Lower leg skin (tissue), 4 donors: ENCODE data around the gene SPEF1. TPM values are rescaled to one million over a fixed set of nuclear protein-coding genes. Genes with fewer than 3 reads are reported as not detected.

Experiments
- DNase-seq, 2 donors: peaks; one replicate each; pipeline ENCODE4 v3.0.0-alpha.2; 2019; ENCODE audit warnings: low spot score in 2 of 2
- H3K4me3 ChIP-seq: fragments of 200-600 bp; sonication (generic); 2 replicates; pipeline ENCODE4 v1.5.1; 2017; ENCODE audit warnings: mild to moderate bottlenecking, low read depth; ENCODE audit not compliant: poor library complexity, severe bottlenecking
- CTCF ChIP-seq, 3 donors: fragments of 450-650 bp; IDR thresholded peaks; one replicate each; pipeline ENCODE4 v1.5.1; 2016; ENCODE audit warnings: antibody characterized with exemption in 3 of 3, mild to moderate bottlenecking in 3 of 3, moderate library complexity in 2 of 3
- POLR2A ChIP-seq, 2 donors: fragments of 450-650 bp; IDR thresholded peaks; one replicate each; pipeline ENCODE4 v1.6.1; 2016 to 2017; ENCODE audit warnings: antibody characterized with exemption in 2 of 2, mild to moderate bottlenecking in 1 of 2, moderate library complexity in 1 of 2
- WGBS, 2 donors: methylation state at CpG; one replicate each; pipeline ENCODE4 v1.1.5; 2018; 5-methylcytosine and 5-hydroxymethylcytosine counted together
- intact Hi-C: fragments of 100-400 bp; cut with DNase I; formaldehyde crosslinking; loops from one replicate; pipeline ENCODE4 v1.15.0; 2023; ENCODE audit warnings: low total_unique reads
- total RNA-seq, 4 donors: library from RNA; depleted of rRNA; stranded (reverse); fragments of >200 nt; gene quantifications; one replicate each; pipeline ENCODE4 v1.1.0, GENCODE V29; 2016

SPEF1 gene
- total RNA-seq, 4 donors from 2014 or later = 0.13 TPM; not detected in 3

- no peak for DNase-seq
- no peak overlapping the region for H3K4me3 ChIP-seq
- 67 to 81% methylated on average over 7 of the region's 7 CpGs for WGBS, 2 donors
- intact Hi-C loops = no loop called here
- TF ChIP-seq CTCF (IDR thresholded peaks at IDR 0.05) (no peak), POLR2A (IDR thresholded peaks at IDR 0.05) (no peak)
These were observed 39.3 kb downstream of the SPEF1 start for GRCh38 chr20:3741836-3742458.

DNA sequence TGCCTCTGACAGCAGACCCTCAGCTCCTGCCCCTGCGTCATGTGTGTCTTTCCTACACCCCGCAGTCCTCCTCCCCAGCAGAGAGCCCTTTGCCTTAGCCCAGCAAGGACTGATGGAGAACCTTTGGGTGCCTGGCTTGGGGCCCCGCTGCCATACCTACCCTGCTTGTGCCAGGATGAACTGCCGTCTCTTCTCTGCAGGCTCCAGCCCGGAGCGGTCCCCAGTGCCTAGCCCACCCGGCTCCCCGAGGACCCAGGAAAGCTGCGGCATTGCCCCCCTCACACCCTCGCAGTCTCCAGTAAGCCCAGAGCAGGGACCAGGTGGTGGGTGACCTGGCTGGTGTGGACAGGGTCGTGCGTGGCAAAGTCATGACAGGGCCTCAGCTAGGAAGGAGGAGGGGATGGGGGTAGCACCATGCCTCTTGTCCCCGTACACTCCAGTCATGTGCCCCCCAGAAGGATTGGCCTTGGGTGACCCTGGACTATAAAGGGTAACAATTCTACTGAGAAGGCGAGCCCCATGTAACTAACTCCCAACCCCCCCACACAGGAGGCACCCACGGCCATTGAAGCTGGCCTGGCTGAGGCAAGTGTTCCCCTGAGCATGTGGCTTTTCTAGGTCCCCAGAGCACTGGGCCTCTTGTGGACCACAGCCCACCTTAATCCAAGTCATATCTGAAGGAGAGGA lies 40.5 kb downstream of the SPEF1 start:
- no peak overlapping the region for H3K4me3 ChIP-seq
- WGBS, 2 donors = 91 to 95% methylated on average over 15 of the region's 15 CpGs
- intact Hi-C loops = no loop called here
- DNase-seq = no peak
- TF ChIP-seq POLR2A (IDR thresholded peaks at IDR 0.05) (no peak), CTCF (IDR thresholded peaks at IDR 0.05) (no peak)

GRCh38 chr20:3739926-3740451 lies 41.3 kb downstream of the SPEF1 start:
- intact Hi-C loops = no loop called here
- TF ChIP-seq POLR2A (IDR thresholded peaks at IDR 0.05) (no peak), CTCF (IDR thresholded peaks at IDR 0.05) (no peak)
- WGBS, 2 donors = 29 to 75% methylated on average over 2 to 7 of the region's 7 CpGs
- DNase-seq = no peak
- H3K4me3 ChIP-seq = no peak overlapping the region

DNA sequence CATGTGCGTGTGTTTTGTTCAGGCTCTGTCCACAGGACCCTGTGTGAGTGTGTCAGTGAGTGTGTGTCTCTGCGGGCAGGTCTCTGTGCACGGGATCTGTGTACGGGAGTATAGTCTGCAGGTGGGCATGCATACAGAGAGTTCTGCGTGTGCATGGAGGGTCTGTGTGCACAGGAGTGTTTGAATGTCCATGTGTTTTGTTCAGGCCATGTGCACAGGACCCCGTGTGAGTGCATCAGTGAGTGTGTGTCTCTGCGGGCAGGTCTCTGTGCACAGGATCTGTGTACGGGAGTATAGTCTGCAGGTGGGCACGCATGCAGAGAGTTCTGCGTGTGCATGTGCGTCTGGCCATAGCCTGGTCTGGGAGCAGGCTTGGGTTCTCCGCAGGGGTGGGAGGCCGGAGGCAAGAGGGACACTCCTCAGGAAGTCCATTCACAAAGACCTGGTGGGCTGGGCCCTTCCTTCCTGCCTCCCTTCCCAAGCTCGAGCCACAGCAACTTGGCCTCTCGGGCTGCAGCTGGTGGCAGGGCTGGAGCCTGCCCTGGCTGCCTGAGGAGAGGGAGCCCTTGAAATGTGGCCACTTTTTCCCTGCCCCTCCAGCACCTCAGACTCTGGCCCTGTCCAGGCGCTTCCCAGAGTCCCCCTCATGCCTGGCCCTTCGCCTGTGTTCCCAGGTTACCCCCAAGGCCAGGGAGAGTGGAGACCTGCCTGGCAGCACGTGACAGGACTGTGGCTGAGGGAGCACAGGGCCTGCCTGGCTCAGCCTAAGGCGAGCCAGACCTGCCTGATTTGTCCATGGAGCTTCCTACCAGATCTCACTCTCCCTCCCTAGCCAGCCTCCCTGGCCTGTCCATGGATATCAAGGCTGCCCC lies 42.0 kb downstream of the SPEF1 start:
- H3K4me3 ChIP-seq = no peak overlapping the region
- intact Hi-C loops = no loop called here
- no peak for TF ChIP-seq POLR2A (IDR thresholded peaks at IDR 0.05)
- no peak for TF ChIP-seq CTCF (IDR thresholded peaks at IDR 0.05)
- peak in 1 of 2 donors; percentile 86 for DNase-seq
- WGBS, 2 donors = 73 to 77% methylated on average over 16 to 19 of the region's 19 CpGs

GRCh38 chr20:3738111-3739053 lies 42.9 kb downstream of the SPEF1 start:
- H3K4me3 ChIP-seq = no peak overlapping the region
- no peak for DNase-seq
- 61 to 68% methylated on average over 11 of the region's 11 CpGs for WGBS, 2 donors
- TF ChIP-seq CTCF (IDR thresholded peaks at IDR 0.05) (no peak), POLR2A (IDR thresholded peaks at IDR 0.05) (no peak)
- intact Hi-C loops = no loop called here
